ENCODE measurements around the gene SLC12A8.

Gene SLC12A8
- total RNA-seq: 0 to 0.35 (median 0.17) reads per million in 3 donors

GRCh38 chr3:125212509-125213363, at the start of gene SLC12A8:
Gene SLC12A8 (minus strand): TSS chr3:125212748. CDS start chr3:125211349, 1,399 bp downstream.
- peak within 1 kb of the TSS; percentile 32 for H3K4me3 ChIP-seq (ENCODE audit: insufficient read depth, low read depth, low read length, poor library complexity, severe bottlenecking)
- peaks cover 9% of the 10 kb centered on the region for H3K4me1 ChIP-seq (ENCODE audit: control insufficient read depth, insufficient read depth, low read length, poor library complexity, severe bottlenecking)
- DNase-seq: no peak
- no peak within 1 kb of the TSS for H3K27ac ChIP-seq (ENCODE audit: insufficient read depth, low read length, poor library complexity, severe bottlenecking)
- H3K9me3 ChIP-seq (ENCODE audit: control insufficient read depth, low read length): no peaks in the 10 kb centered on the region
- H3K27me3 ChIP-seq (replicated peaks; ENCODE audit: control insufficient read depth, insufficient read depth, low read length, poor library complexity, severe bottlenecking): peaks cover 34% of the 10 kb centered on the region
- no peaks in the 10 kb centered on the region for H3K36me3 ChIP-seq (ENCODE audit: control insufficient read depth, insufficient read depth, low read length)

- H3K27me3 ChIP-seq (replicated peaks; ENCODE audit: control insufficient read depth, insufficient read depth, low read length, poor library complexity, severe bottlenecking): no peaks in the 10 kb centered on the region
- no peak for DNase-seq
- H3K4me1 ChIP-seq (ENCODE audit: control insufficient read depth, insufficient read depth, low read length, poor library complexity, severe bottlenecking): no peaks in the 10 kb centered on the region
- no peak overlapping the region for H3K4me3 ChIP-seq (ENCODE audit: insufficient read depth, low read depth, low read length, poor library complexity, severe bottlenecking)
- peaks cover 12% of the 10 kb centered on the region for H3K36me3 ChIP-seq (ENCODE audit: control insufficient read depth, insufficient read depth, low read length)
- no peaks in the 10 kb centered on the region for H3K9me3 ChIP-seq (ENCODE audit: control insufficient read depth, low read length)
- H3K27ac ChIP-seq (ENCODE audit: insufficient read depth, low read length, poor library complexity, severe bottlenecking): no peak overlapping the region
Observed at GRCh38 chr3:125262161-125262560, 49.6 kb upstream of the SLC12A8 start.

- Histone ChIP-seq H3K36me3 (ENCODE audit: control insufficient read depth, insufficient read depth, low read length) (peaks cover 12% of the 10 kb centered on the region), H3K4me1 (ENCODE audit: control insufficient read depth, insufficient read depth, low read length, poor library complexity, severe bottlenecking) (no peaks in the 10 kb centered on the region), H3K27ac (ENCODE audit: insufficient read depth, low read length, poor library complexity, severe bottlenecking) (no peak overlapping the region), H3K27me3 (replicated peaks; ENCODE audit: control insufficient read depth, insufficient read depth, low read length, poor library complexity, severe bottlenecking) (no peaks in the 10 kb centered on the region), H3K4me3 (ENCODE audit: insufficient read depth, low read depth, low read length, poor library complexity, severe bottlenecking) (no peak overlapping the region), H3K9me3 (ENCODE audit: control insufficient read depth, low read length) (no peaks in the 10 kb centered on the region)
- DNase-seq: no peak
Observed at GRCh38 chr3:125261031-125261430, 48.5 kb upstream of the SLC12A8 start.

- no peaks in the 10 kb centered on the region for H3K9me3 ChIP-seq (ENCODE audit: control insufficient read depth, low read length)
- H3K4me1 ChIP-seq (ENCODE audit: control insufficient read depth, insufficient read depth, low read length, poor library complexity, severe bottlenecking): no peaks in the 10 kb centered on the region
- no peak overlapping the region for H3K4me3 ChIP-seq (ENCODE audit: insufficient read depth, low read depth, low read length, poor library complexity, severe bottlenecking)
- H3K36me3 ChIP-seq (ENCODE audit: control insufficient read depth, insufficient read depth, low read length): peaks cover 12% of the 10 kb centered on the region
- H3K27ac ChIP-seq (ENCODE audit: insufficient read depth, low read length, poor library complexity, severe bottlenecking): no peak overlapping the region
- no peaks in the 10 kb centered on the region for H3K27me3 ChIP-seq (replicated peaks; ENCODE audit: control insufficient read depth, insufficient read depth, low read length, poor library complexity, severe bottlenecking)
- DNase-seq: no peak
Observed at GRCh38 chr3:125260158-125260557, 47.6 kb upstream of the SLC12A8 start.

GRCh38 chr3:125257536-125257935, 45.0 kb upstream of the SLC12A8 start:
- no peaks in the 10 kb centered on the region for H3K36me3 ChIP-seq (ENCODE audit: control insufficient read depth, insufficient read depth, low read length)
- DNase-seq: no peak
- H3K27ac ChIP-seq (ENCODE audit: insufficient read depth, low read length, poor library complexity, severe bottlenecking): no peak overlapping the region
- no peaks in the 10 kb centered on the region for H3K27me3 ChIP-seq (replicated peaks; ENCODE audit: control insufficient read depth, insufficient read depth, low read length, poor library complexity, severe bottlenecking)
- H3K4me1 ChIP-seq (ENCODE audit: control insufficient read depth, insufficient read depth, low read length, poor library complexity, severe bottlenecking): no peaks in the 10 kb centered on the region
- no peaks in the 10 kb centered on the region for H3K9me3 ChIP-seq (ENCODE audit: control insufficient read depth, low read length)
- H3K4me3 ChIP-seq (ENCODE audit: insufficient read depth, low read depth, low read length, poor library complexity, severe bottlenecking): no peak overlapping the region

GRCh38 chr3:125256675-125257074, 44.1 kb upstream of the SLC12A8 start:
- no peak overlapping the region for H3K27ac ChIP-seq (ENCODE audit: insufficient read depth, low read length, poor library complexity, severe bottlenecking)
- H3K36me3 ChIP-seq (ENCODE audit: control insufficient read depth, insufficient read depth, low read length): no peaks in the 10 kb centered on the region
- no peaks in the 10 kb centered on the region for H3K27me3 ChIP-seq (replicated peaks; ENCODE audit: control insufficient read depth, insufficient read depth, low read length, poor library complexity, severe bottlenecking)
- DNase-seq: no peak
- H3K4me1 ChIP-seq (ENCODE audit: control insufficient read depth, insufficient read depth, low read length, poor library complexity, severe bottlenecking): no peaks in the 10 kb centered on the region
- no peaks in the 10 kb centered on the region for H3K9me3 ChIP-seq (ENCODE audit: control insufficient read depth, low read length)
- no peak overlapping the region for H3K4me3 ChIP-seq (ENCODE audit: insufficient read depth, low read depth, low read length, poor library complexity, severe bottlenecking)

GRCh38 chr3:125250973-125251372, 38.4 kb upstream of the SLC12A8 start:
- H3K9me3 ChIP-seq (ENCODE audit: control insufficient read depth, low read length): no peaks in the 10 kb centered on the region
- H3K4me3 ChIP-seq (ENCODE audit: insufficient read depth, low read depth, low read length, poor library complexity, severe bottlenecking): no peak overlapping the region
- H3K27me3 ChIP-seq (replicated peaks; ENCODE audit: control insufficient read depth, insufficient read depth, low read length, poor library complexity, severe bottlenecking): no peaks in the 10 kb centered on the region
- DNase-seq: no peak
- no peaks in the 10 kb centered on the region for H3K36me3 ChIP-seq (ENCODE audit: control insufficient read depth, insufficient read depth, low read length)
- no peaks in the 10 kb centered on the region for H3K4me1 ChIP-seq (ENCODE audit: control insufficient read depth, insufficient read depth, low read length, poor library complexity, severe bottlenecking)
- H3K27ac ChIP-seq (ENCODE audit: insufficient read depth, low read length, poor library complexity, severe bottlenecking): no peak overlapping the region

GRCh38 chr3:125246237-125246636, 33.7 kb upstream of the SLC12A8 start:
- no peak overlapping the region for H3K27ac ChIP-seq (ENCODE audit: insufficient read depth, low read length, poor library complexity, severe bottlenecking)
- no peaks in the 10 kb centered on the region for H3K36me3 ChIP-seq (ENCODE audit: control insufficient read depth, insufficient read depth, low read length)
- no peak overlapping the region for H3K4me3 ChIP-seq (ENCODE audit: insufficient read depth, low read depth, low read length, poor library complexity, severe bottlenecking)
- no peaks in the 10 kb centered on the region for H3K4me1 ChIP-seq (ENCODE audit: control insufficient read depth, insufficient read depth, low read length, poor library complexity, severe bottlenecking)
- no peak for DNase-seq
- no peaks in the 10 kb centered on the region for H3K9me3 ChIP-seq (ENCODE audit: control insufficient read depth, low read length)
- H3K27me3 ChIP-seq (replicated peaks; ENCODE audit: control insufficient read depth, insufficient read depth, low read length, poor library complexity, severe bottlenecking): no peaks in the 10 kb centered on the region

GRCh38 chr3:125245521-125245920, 33.0 kb upstream of the SLC12A8 start:
- H3K27me3 ChIP-seq (replicated peaks; ENCODE audit: control insufficient read depth, insufficient read depth, low read length, poor library complexity, severe bottlenecking): no peaks in the 10 kb centered on the region
- no peak for DNase-seq
- H3K4me3 ChIP-seq (ENCODE audit: insufficient read depth, low read depth, low read length, poor library complexity, severe bottlenecking): no peak overlapping the region

GRCh38 chr3:125240496-125240895, 27.9 kb upstream of the SLC12A8 start:
- Histone ChIP-seq H3K4me3 (ENCODE audit: insufficient read depth, low read depth, low read length, poor library complexity, severe bottlenecking) (no peak overlapping the region), H3K4me1 (ENCODE audit: control insufficient read depth, insufficient read depth, low read length, poor library complexity, severe bottlenecking) (no peaks in the 10 kb centered on the region), H3K27me3 (replicated peaks; ENCODE audit: control insufficient read depth, insufficient read depth, low read length, poor library complexity, severe bottlenecking) (no peaks in the 10 kb centered on the region), H3K9me3 (ENCODE audit: control insufficient read depth, low read length) (no peaks in the 10 kb centered on the region), H3K36me3 (ENCODE audit: control insufficient read depth, insufficient read depth, low read length) (peaks cover 3% of the 10 kb centered on the region), H3K27ac (ENCODE audit: insufficient read depth, low read length, poor library complexity, severe bottlenecking) (no peak overlapping the region)
- no peak for DNase-seq

More at GRCh38 chr3:125245521-125245920, 33.0 kb upstream of the SLC12A8 start:
- Histone ChIP-seq H3K36me3 (ENCODE audit: control insufficient read depth, insufficient read depth, low read length) (no peaks in the 10 kb centered on the region), H3K27ac (ENCODE audit: insufficient read depth, low read length, poor library complexity, severe bottlenecking) (no peak overlapping the region), H3K4me1 (ENCODE audit: control insufficient read depth, insufficient read depth, low read length, poor library complexity, severe bottlenecking) (no peaks in the 10 kb centered on the region), H3K9me3 (ENCODE audit: control insufficient read depth, low read length) (no peaks in the 10 kb centered on the region)

Measured in effector memory CD4-positive, alpha-beta T cell (primary cell).